ENCODE results near the gene AQP4. TPM values are rescaled to one million over a fixed set of nuclear protein-coding genes. Genes with fewer than 3 reads are reported as not detected.

AQP4 gene
- total RNA-seq, 1 experiment from 2014 or later = 0.42 TPM

DNA sequence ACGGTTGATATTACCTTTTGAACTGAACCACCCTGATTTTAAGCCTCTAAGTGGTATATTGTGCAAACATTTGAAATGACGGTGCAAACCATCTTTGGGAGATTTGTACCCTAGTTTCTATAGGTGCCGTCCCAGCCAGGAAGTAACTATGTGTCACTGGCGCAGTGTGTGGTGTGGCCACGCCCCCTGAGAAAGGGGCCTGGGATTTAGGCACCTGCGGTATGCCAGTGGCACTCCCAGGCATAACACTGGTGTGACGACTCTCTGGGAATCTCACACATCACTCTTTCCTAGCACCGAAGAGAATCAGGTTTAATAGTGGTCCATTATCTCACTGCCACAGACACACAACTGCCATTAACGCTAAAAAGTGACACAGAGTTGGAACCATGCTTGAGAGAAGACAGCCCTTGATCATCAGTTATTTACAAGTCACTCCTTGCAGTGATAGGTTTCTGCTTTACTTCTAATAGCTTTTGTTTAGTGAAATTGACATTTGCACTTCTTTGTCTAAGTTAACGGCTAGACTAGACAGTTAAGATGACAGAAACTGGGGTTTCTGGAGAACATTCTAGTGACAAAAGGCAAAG lies 11.1 kb downstream of the AQP4 start:
- no peak overlapping the region for H3K4ac ChIP-seq (ENCODE audit: low read depth, low read length)
- no CpG with 5 or more reads among the region's 10 CpGs for WGBS (ENCODE audit: extremely low coverage, insufficient read length, low lambda C conversion rate)
- no peak overlapping the region for H2BK5ac ChIP-seq (ENCODE audit: insufficient read length, low read length)
- no peak overlapping the region for H2AFZ ChIP-seq (ENCODE audit: low read length)
- H2BK15ac ChIP-seq (ENCODE audit: low read depth, low read length) = no peak overlapping the region
- no peak overlapping the region for H3K18ac ChIP-seq (ENCODE audit: insufficient read length, low read depth, low read length)
- H3K9me3 ChIP-seq (ENCODE audit: control insufficient read depth, low read depth, low read length) = no peaks in the 10 kb centered on the region
- H3K4me2 ChIP-seq (ENCODE audit: insufficient read depth, insufficient read length, low read length) = no peak overlapping the region
- no peak overlapping the region for H3K56ac ChIP-seq (ENCODE audit: insufficient read length, low read depth, low read length)
- no peak overlapping the region for H4K5ac ChIP-seq (ENCODE audit: insufficient read length, low read depth, low read length)
- H2BK20ac ChIP-seq (ENCODE audit: low read depth, low read length, poor library complexity, severe bottlenecking) = no peak overlapping the region
- H3K14ac ChIP-seq (ENCODE audit: insufficient read depth, low read length) = no peak overlapping the region
- H3K27me3 ChIP-seq (ENCODE audit: insufficient read depth, low read length) = no peaks in the 10 kb centered on the region
- TF ChIP-seq, protein P1, sequence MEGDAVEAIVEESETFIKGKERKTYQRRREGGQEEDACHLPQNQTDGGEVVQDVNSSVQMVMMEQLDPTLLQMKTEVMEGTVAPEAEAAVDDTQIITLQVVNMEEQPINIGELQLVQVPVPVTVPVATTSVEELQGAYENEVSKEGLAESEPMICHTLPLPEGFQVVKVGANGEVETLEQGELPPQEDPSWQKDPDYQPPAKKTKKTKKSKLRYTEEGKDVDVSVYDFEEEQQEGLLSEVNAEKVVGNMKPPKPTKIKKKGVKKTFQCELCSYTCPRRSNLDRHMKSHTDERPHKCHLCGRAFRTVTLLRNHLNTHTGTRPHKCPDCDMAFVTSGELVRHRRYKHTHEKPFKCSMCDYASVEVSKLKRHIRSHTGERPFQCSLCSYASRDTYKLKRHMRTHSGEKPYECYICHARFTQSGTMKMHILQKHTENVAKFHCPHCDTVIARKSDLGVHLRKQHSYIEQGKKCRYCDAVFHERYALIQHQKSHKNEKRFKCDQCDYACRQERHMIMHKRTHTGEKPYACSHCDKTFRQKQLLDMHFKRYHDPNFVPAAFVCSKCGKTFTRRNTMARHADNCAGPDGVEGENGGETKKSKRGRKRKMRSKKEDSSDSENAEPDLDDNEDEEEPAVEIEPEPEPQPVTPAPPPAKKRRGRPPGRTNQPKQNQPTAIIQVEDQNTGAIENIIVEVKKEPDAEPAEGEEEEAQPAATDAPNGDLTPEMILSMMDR (conservative IDR thresholded peaks at IDR 0.05) = no peak
- no peak overlapping the region for H4K91ac ChIP-seq (ENCODE audit: insufficient read length, low read depth, low read length)
- no peaks in the 10 kb centered on the region for H3K79me1 ChIP-seq (ENCODE audit: insufficient read depth, low read depth, low read length, poor library complexity, severe bottlenecking)
- Mint-ChIP-seq H3K4me3 (no peak overlapping the region), H3K36me3 (ENCODE audit: insufficient read depth in 1 of 3, low read depth in 3 of 3) (no peaks in the 10 kb centered on the region), H3K4me1 (peaks cover 0 to 4% of the 10 kb centered on the region in 2 experiments; a peak in 1 of 4 replicates), H3K9me3 (no peaks in the 10 kb centered on the region; a peak in 1 of 5 replicates), H3K27me3 (ENCODE audit: low read depth) (no peaks in the 10 kb centered on the region), H3K27ac (no peak overlapping the region; a peak in 1 of 7 replicates)
- no peak overlapping the region for H3K9ac ChIP-seq (ENCODE audit: extremely low read depth, insufficient read length, low read length)
- no peak overlapping the region for H2BK120ac ChIP-seq (ENCODE audit: low read depth, low read length, poor library complexity, severe bottlenecking)
- H3T11ph ChIP-seq (ENCODE audit: low read length) = no peak overlapping the region
- no peaks in the 10 kb centered on the region for H3K23me2 ChIP-seq (ENCODE audit: insufficient read length, low read depth, low read length, poor library complexity, severe bottlenecking)
- no peak overlapping the region for H2AK5ac ChIP-seq (ENCODE audit: insufficient read length, low read length)
- H4K8ac ChIP-seq (replicated peaks; ENCODE audit: insufficient read length, low read depth, low read length) = no peak overlapping the region
- no peaks in the 10 kb centered on the region for H3K79me2 ChIP-seq (ENCODE audit: insufficient read depth, low read length)
- no peak overlapping the region for H2BK12ac ChIP-seq (ENCODE audit: insufficient read length, low read depth, low read length)
- no peaks in the 10 kb centered on the region for H4K20me1 ChIP-seq (ENCODE audit: control insufficient read depth, insufficient read depth, insufficient read length)
- H3K23ac ChIP-seq (ENCODE audit: insufficient read length, low read depth, low read length) = no peak overlapping the region
- H3K4me1 ChIP-seq (ENCODE audit: insufficient read depth, low read length) = no peaks in the 10 kb centered on the region
- no peak overlapping the region for H3K27ac ChIP-seq (ENCODE audit: insufficient read length, low read depth, low read length)
- DNase-seq = peak; percentile 56

Measured in H9 (cell line).